HG02981 (cell line): ENCODE data around the gene BHLHE40.
A peak's percentile ranks its signal among the peaks of the same experiment; 100 is the strongest.

ENCODE experiments used
- ATAC-seq: cut with Tn5 transposase; IDR thresholded peaks from one replicate; pipeline ENCODE4 v1.9.1; 2021; ENCODE audit warnings: mild to moderate bottlenecking, moderate library complexity; ENCODE audit not compliant: unreplicated experiment

Gene BHLHE40

DNA sequence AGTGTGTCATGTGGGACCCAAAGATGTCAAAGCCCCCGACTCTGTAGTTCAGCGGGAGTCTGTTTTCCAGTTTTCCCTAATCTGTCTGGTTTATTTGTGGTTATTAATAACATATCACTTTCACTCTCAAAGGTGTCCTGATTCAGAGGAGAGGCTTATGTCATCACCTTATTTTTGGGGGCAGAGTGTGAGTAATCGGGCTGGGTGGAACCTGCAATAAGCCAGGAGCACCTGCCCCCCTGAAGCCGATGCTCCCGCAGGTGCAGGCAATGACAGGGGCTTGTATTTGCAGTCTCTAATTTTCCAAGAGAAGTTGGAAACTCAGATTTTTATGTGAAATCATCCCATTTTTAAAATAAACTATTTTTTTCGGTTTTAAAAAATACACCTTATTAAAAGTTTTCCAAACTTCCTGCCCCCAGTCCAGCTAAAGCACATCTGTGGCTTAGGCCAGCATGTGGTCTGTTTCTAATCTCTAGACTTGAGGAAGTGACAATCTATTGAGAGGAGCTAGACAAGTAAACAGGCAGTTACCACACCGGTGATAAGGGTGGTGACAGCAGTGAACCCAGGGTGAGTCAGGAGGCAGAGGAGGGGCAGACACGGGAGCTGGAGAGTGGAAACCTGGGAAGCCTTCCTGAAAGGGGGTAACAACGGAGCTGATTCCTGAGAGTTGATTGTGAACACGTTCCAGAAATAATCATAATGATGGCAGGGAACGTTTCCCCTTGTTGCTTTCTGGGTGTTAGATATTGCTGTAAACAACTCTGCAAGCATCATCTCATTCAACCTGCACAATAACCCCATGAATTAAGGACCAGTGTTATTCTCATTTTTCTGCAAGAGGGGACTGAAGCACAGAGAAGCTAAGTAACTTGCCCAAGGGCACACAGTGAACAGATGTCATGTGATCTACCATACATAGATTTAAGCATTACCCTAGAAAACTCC is 37.2 kb downstream of the BHLHE40 start:
- ATAC-seq, result peak; percentile 67

DNA sequence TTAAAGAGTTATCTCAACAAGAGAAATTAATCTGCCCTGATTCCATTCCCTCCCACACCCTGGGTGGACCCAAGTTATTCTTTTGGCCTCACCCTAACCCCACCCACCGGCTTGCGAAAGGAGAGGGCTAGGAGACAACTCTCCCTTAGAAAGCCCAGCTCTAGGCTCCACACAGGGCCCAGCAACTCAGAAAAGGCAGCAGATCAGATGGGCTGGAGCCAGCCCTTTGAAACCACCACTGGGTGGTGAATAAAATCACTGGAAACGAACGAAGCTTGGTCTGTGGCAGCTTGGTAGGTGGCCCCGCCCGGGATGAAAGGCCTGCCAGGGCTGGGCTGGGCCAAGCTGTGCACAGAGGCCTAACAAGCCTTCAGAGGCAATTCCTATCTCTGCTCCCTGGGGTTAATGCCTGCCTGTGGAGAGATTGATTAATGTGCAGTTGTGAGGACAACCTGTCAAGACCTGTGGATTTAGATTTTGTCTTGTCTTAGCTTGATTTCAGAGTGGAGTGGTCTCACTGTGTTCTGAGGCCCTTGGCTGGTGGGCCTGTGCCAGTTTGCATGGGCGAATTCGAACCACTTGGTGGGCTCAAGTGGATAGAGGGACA is 38.8 kb downstream of the BHLHE40 start:
- no peak for ATAC-seq

DNA sequence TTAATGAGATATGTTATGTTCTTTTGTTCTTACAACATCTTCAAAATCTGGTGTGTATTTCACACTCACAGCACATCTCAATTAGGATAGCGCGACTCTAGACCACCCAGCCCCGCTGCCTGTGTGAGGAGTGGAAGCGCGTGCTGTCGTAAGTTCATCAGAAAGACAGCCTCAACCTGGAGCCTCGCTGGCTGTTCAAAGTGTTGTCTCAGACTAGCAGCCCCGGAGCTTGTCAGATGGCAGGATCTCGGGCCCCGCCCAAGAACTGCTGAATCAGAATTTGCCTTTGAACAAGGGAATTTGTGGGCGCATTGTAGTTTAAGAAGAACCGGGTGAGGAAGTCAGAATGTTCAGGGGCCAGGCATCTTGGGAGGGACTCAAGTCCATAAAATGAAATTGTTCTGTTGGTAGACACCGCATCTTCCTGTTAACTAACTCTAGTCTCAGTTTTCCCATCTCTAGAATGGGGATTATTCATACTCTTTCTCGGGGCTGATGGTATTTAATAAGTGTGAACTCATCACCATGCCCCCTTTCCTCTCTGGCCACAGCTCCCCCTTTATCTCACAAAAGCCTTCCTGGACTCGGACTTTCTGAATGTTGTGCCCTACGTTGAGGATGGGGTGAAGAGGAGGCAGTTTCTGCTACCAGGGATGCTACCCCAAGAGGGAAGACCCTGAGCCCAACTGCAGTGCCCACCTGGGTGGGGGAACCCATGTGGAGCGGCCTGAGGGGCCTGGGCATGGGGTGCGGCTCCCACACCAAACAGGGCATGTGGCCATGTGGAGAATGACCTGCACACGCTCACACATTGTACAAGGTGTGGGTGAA is 40.4 kb downstream of the BHLHE40 start:
- no peak for ATAC-seq

DNA sequence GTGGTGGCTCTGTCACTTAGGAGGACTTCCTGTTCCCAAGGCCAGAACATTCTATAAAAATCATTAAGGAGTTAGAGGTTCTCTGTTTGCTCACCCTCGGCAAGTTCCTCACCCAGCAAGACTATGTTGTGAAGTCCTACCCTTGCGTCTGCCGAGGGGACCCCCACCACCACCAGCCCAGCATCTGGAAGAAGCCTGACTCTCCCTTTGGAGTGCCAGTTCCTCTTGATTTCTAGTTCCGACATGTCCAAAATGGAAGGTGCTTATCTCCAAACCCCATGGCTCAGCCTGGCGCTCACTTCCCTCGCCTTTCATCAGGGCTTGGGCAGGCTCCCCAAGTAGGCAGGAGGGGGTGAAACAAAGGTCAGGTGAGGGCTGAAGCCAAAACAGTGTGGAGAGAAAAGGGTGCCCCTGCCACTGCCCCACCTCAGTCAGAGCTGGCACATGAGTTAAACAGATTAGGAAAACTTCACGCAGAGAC is 41.0 kb downstream of the BHLHE40 start:
- ATAC-seq, result no peak

DNA sequence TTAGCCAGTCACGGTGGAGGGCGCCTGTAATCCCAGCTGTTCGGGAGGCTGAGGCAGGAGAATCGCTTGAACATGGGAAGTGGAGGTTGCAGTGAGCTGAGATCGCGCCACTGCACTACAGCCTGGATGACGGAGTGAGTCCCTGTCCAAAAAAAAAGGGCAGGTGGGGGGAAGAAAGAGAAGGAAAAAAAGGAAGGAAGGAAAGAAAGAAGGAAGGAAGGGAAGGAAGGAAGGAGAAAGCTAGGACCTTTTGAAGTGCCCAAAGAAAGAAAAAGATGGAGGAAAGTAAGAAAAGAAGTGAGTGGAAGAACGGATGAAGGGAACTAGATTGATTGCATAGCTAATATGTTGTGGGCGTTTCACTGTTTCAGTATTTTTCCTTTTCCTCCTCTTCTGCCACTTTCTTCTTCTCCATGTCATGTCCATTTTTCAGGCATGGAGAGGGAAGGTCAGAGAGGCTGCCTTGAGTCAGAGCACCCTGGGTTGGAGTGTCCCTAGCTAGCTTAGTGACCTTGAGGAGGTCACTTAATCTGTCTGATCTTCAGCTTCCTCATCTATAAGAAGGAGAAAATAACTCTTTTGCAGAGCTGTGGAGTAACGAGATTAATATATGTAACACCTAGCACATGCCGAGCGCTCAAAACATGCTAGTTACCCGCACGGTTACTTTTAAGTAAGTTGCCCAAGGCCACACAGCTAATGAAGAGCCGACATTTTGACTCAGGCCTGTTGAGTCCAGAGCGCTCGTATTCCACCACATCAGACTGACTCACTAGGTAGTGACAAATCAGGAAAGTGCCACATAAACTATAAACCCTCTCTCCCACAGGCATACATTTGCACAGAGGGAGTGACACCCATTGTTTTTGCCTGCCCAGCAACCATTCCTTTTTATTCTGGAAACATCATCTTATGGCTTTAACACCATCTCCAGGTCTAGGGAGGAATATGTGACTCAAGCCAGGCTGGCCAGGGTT is 42.2 kb downstream of the BHLHE40 start:
- no peak for ATAC-seq

DNA sequence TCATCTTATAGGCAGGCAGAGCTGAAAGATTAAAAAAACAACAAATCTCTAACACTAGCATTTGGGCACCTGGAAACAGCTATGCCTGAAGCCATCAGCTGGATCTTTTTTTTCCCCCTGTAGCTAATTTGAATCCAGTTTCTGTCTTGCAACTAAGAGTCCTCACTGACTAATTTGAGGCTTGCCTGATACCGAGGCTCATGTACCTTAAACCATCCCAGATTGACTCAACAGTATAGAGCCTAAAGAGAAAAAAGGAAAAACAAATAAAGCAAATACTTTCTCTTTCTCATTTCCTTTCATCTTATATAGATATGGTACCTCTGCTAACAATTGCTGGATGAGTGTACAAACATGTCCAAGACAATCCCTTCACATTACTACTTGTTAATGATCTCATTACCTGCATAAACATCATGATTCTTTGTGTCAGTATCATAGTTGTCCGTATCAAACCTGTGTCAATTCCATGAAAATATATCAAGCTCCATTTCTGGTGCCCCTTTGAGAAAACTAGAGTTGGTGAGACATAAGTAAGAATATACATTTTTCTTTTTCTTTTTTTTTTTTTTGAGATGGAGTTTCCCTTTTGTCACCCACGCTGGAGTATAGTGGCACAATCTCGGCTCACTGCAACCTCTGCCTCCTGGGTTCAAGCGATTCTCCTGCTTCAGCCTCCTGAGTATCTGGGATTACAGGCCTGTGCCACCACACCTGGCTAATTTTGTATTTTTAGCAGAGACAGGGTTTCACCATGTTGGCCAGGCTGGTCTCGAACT is 43.1 kb downstream of the BHLHE40 start:
- ATAC-seq, result peak; percentile 66

DNA sequence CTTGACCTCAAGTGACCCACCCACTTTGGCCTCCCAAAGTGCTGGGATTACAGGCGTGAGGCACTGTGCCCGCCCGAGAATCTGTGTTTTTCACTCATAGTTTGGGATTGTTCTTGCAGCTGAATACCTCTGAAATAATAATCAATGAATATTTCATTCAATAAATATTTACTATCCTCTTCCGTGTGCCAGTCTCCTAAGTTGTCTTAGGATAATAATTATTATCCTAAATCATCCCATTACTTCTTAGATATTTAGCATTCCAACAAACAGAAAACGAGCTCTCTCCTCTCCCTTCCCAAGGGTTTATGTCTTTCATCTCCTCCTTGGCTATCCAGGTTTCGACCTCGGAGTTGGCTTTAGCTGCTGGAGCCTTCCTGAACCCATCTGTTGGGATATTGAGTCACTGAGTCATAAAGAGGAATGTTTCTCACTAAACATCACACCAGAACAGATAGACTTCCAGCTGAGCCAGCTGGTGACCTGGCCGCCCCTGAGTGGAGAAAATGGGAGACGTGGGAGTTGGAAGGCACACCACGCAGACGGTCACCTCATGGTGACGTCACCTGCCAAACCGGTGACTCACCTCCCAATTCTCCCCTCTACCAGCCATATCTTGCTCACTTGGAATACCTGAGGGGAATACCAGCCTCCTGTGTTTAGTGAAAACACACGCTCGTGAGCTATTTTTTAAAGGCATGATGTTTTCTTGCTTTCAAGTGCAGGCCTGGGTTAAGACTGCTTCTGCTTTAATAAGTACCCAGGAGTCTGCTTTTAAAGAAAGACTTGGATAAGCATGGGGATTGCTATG is 43.9 kb downstream of the BHLHE40 start:
- no peak for ATAC-seq

DNA sequence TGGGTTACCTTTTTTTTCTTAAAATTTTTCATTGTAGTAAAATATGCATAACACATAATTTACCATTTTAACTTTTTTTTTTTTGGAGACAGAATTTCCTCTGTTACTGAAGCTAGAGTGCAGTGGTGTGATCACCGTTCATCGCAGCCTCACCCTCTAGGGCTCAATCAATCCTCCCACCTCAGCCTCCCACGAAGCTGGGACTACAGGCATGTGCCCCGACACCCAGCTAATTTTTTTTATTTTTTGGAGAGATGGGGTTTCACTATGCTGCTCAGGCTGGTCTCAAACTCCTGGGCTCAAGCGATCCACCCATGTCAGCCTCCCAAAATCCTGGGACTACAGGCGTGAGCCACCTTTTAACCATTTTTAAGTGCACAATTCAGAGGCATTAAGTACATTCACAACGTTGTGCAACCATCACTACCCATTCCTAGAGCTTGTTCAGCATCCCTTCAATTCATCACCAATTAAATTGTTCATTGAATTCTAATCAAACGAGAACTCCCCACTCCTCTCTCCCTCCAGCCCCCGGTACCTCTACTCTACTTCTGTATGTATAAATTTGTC is 44.6 kb downstream of the BHLHE40 start:
- no peak for ATAC-seq

DNA sequence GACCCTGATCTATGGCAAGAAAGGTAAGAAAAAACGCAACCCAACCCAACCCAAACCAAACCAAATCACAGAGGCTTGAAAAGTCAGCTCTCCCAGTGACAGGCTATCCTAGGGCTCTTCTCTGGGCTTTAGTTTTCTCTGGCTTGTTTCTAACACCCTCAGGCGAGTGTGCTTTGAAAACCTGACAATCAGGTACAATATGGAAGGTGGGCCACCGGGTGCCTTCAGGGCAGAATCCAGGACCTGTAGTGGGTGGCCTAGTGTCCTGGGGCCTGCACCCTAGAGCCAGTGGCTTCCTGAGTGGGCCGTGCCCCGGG is 46.8 kb downstream of the BHLHE40 start:
- ATAC-seq, result no peak

DNA sequence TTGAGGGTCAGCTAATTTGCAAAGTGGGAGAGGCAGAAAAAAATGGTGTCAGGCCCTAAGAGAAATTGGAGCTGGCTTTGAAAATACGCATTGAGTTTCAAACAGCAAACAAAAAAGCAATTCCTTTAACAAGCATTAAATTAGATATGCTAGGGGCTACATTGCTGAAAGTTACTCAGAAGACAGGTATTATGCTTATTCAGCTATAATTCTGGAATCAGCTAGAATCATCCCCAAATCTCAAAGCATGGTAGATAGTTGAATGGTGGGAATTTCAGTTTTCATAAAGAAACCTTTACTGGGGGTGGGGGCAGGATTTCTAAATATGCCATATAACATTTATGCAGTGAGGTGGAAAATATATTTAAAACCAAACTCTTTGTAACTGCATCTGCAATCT is 50.5 kb downstream of the BHLHE40 start:
- no peak for ATAC-seq

DNA sequence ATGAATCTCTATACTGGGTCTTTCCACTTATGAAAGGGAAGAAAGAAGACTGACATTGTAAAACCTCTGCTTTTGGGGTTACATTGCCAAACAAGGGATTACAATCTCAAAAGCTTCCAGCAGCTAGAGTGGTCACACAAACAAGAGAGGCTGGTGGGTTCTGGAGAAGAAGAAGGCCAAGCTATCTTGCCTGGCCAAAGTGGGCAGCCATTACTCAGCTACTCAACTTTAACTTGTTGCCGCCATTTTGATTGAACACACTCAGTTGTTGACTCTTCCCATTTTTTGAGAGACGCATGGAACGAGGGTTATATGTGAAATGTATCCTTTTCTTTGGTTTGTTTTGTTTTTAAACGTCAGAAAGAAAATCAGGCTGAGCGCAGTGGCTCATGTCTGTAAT is 50.9 kb downstream of the BHLHE40 start:
- no peak for ATAC-seq

DNA sequence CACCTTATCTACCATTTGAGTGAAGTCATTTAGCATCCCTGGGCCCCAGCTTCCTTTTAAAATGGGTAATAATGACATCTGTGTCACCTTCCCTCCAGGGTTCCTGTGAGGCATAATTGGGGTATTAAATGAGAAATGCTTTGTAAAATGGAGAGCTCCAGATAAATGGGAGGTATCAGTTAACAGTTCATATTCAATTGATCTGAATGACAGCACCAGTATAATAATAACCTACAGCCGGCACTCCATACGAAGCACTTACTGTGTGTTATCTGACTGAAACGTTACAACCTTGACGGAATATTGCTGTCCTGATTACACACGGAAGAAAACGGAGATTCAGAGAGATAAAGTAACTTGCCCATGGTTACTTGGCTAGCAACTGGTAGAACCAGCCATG is 53.6 kb downstream of the BHLHE40 start:
- no peak for ATAC-seq
